Endothelial cell of hepatic sinusoid (primary cell): ENCODE results near the gene ARFGAP1.

ENCODE experiments used
- in situ Hi-C: cut with HindIII; loops from 2 replicates; pipeline ENCODE4 v1.10.0; 2017; ENCODE audit warnings: low sequenced_read_pairs

The ARFGAP1 gene

DNA sequence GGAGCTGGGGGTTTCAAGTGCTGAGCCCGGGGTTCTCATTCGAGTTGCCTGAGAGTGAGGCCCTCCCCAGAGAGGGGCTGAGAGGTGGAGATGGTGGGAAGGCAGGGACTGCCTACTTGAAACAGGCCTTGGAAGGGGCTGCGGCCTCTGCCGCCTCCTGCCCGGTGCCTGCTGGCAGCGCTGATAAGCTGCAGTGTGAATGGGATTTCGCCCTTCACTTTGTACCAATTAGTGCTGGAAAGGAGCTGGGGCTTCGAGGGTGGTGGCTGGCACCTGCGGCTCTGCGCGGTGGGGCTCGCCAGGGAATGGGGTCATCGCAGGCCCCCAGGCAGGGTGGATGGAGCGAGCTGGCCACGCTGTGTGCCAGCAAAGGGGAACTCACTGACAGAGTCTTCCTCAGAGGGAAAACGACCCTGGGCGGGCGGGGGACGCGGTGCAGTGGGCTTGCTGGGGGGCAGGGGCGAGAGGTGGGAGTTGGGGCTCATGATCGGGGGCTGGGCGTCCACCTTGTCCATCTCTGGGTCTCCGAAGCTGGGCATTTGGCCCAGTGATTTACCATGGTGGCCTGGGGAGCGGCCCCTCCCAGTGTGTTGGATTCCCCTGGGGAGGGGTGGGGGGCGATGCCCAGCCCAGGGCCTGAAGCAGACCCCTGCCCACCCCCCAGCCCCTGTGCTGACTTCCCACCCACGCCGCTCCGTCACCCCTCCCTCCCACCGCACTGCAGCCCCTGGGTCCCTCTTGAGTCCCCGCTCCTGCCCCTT lies 43.3 kb downstream of the ARFGAP1 start:
- in situ Hi-C loops: no loop called here

DNA sequence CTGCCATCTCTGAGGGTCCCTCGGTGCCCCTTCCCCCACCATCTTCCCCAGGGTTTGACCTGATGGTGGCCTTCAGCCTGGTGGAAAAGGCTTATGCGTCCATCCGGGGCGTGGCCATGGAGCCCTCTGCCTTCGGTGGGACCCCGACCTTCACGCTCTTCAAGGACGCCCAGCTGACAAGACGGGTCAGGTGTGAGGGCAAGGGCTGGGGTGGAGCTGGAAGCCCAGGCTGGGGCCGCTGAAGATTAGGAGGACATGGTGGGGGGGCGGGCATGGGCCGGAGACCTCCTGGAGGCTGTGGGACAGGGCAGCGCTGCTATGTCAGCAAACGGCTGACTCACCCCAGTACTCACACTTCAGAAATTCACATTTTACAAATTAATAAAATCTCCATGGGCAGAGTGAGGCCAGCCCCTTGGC lies 43.9 kb downstream of the ARFGAP1 start:
- in situ Hi-C loops: no loop called here

DNA sequence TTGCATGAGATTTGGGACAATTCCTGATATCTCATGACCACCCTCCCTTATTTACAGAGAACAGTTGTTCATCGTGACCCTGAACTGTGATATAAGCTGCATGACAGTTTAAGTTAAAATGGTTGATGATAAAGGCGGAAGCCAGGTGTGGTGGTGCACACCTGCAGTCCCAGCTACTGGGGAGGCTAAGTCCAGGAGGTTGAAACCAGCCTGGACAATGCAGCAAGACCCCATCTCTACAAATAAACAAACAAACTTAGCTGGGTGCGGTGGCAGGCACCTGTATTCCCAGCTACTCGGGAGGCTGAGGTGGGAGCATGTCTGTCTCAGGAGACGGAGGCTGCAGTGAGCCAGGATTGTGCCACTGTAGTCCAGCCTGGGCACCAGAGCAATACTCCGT lies 44.4 kb downstream of the ARFGAP1 start:
- in situ Hi-C loops: no loop called here

DNA sequence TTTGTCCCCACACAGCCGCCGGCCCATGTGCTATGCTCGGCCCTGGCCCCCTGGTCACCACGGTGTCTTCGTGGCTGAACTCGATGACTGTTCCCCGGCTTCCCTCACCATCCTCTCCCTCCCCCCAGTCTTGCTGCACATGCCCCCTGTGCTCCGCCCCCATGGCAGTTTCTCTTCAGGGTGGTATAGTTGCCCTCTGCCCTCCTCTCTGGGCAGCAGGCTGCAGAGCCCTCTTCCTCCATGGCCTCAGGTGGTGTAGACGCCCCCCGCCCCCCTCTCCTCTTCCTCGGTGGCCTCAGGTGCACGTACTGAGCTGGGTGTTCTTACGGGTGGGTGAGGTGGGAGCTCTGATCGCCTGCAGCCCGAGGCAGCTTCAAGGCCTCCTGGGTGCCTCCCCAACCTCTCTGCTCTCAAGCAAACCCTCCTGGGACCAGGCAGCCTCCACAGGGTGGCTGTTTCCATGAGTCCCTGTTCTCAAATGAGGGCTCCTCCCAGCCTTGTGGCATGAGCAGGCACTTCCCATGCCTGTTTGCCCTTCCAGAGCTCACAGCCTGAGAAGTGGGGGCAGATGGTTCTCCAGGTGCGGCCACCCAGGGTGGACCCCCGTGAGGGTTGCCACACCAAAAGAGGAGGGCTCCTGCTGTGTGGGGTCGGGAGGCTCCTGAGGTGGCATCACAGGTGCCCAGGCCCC lies 45.1 kb downstream of the ARFGAP1 start:
- in situ Hi-C loops: no loop called here

DNA sequence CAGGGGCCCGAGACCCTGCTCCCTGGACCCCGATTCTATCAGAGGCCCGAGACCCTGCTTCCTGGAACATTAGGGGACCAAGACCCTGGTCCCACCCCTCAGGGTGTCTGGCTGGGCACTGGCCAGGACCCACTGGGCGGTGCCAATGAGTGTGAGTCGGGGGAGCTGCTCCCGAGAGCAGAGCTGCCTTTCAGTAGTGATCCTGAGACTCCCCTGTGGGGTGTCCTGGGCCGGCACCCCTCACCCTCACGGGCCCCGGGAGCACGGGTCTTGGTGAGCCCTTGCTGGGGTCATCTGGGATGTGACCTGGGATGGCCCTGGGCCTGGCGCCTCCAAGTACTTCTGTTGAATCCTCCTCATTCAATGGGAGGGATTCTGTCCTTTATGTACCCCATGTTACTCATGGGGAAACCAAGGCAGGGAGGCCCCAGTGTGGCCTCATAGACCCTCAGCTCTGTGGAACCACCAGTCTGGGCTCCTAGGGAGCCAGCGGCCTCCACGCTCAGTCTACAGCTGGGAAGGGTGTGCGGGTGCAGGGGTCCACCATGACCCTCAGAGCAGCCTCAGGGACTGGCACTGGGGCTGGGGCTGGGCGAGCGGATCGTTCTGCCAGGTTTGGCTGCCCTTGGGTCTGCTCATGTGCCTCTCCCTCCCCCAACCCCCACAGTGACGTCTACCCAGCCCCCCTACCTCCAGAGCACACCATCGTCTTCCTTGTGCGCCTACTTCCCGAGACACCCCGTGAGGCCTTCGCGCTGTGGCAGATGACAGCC lies 46.0 kb downstream of the ARFGAP1 start:
- in situ Hi-C loops: no loop called here

DNA sequence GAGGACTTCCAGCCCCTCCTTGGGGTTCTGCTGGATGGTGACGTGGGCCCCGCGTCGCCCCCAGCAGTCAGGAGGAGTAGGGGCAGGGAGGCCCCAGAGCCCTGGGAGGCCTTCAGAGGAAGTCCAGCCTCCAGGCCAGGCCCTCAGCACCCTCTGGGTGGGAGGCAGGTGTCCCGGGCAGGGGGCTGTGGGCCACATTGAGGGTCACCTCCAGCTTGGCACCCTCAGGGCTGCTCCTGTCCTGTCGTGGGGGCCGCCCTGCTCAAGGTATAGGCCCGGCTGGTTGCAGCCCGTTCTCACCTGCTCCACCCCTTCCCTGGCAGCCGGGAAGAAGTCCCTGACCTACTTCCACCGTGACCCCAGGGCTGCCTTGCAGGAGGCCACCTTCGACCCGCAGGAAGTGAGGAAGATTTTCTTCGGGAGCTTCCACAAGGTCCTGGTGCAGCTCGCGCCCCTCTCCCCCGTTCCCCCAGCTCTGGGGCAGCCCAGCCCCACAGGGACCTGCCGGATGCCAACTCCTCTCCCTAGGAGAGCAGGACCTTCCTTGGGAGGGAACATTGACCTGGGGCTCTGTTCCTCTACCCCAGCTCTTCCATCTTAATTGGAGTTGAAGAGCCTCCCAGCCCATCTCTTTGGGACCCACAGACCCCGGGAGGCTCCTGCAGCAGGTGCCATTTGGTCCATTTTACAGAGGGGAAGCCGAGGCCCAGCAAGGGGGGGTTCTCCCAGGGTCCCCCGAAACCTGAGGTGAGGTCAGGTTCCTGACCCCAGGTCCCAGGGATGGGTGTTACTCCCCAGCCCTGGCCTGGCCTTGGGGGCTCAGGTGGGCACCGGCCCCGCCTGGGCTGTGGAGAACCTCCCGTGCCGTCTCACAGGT lies 46.8 kb downstream of the ARFGAP1 start:
- in situ Hi-C loops: no loop called here

DNA sequence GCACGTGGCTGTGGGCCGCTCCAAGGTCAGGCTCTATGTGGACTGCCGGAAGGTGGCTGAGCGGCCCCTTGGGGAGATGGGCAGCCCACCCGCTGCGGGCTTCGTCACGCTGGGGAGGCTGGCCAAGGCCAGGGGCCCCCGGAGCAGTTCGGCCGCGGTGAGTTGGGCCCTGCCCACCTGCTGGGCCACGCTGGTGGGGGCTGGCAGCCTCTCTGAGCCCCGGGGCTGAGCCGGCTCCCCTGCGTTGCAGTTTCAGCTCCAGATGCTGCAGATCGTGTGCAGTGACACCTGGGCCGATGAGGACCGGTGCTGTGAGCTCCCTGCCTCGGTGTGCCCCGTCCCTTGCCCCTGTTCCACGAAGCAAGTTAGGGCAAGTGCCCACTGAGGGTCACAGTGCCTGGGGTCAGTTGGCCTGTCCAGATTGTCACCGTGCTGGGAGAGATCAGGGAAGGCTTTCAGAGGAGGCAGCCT lies 47.5 kb downstream of the ARFGAP1 start:
- in situ Hi-C loops: no loop called here

DNA sequence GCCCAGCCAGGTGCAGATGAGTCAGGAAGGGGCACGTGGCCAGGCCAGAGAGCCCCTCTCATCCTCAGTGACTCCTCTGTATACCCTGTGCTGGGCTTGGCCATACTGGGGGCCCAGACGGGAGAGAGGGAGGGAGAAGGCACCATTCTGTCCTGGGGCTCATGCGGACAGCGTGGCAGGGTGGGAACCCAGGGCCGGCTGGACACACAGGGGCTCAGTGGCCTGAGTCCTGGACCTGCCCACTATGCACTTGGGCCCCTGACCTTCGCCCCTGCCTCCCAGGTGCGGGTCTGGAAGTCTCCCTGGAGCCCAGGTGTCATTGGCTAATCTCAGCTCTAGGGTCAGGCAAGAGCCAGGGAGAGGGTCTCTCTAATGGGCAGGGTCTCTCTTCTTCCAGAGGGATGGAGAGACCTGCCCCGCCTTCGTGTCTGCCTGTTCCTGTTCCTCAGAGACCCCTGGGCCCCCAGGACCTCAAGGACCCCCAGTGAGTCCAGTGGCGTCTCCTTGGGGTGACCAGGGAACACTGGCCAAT lies 48.1 kb downstream of the ARFGAP1 start:
- in situ Hi-C loops: no loop called here

DNA sequence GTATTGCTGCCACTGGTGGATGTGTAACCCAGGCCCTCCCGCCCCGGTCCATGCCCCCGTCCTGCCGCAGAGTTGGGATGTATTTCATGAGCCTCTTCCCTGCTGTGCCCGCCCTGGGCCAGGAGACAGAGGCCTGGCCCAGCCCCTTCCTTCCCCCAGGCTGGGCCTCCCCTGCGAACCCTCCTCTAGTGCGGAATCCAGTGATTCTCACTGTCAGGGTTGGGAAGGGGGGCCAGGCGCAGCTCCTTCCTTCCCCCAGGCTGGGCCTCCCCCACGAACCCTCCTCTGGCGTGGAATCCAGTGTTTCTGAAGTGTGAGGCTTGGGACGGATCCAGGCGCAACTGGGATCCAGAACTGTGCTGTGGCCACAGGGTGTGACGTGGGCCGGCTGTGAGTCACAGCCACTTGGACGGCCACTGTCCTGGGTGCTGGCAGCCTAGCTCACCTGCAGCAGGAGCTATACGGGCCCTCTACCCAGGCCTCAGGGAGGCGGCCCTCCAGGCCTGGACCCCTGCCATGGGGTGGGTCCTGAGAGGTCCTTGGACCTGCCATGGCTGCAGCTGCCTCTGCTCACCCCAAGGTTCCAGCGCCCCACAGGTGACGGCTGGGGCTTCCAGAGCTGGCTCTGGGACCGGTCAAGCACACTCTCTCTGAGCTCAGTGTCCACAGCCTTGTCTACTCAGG lies 48.7 kb downstream of the ARFGAP1 start:
- in situ Hi-C loops: no loop called here

DNA sequence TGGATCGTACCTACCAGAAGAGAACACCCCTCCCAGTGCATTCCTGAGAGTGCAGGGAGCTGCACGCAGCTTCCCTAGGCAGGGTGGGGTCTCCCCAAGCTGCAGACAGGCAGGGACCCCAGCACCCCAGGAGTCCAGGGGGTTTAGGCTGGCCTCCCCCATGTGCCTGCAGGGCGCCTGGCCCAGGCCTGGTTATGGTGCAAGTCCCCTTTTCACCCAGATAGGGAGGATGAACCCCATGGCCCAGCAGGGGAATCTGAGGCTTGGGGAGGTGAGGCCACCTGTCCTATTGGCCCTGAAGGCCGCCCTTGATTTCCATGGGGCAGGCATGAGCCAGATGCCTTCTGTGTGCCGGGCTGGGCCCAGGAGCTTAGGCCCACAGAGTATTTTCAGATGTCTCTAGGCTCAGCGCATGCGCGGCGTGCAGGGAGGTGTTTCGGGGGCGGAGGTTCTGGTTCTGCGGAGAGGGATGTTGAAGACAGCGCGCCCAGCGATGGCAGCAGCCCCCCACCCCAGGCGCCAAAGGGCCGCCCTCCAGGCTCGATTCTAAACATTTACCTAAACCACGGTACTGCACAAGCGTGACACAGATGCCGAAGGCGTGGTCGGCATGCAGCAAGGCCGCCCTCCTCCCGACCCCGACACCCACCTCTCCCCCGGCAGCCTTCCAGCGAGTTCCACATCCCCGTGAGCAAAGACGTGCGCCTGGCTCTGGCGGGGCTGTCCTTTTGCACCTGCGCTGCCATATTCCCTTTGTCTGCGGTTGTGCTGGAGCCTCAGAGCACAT lies 49.7 kb downstream of the ARFGAP1 start:
- in situ Hi-C loops: no loop called here

DNA sequence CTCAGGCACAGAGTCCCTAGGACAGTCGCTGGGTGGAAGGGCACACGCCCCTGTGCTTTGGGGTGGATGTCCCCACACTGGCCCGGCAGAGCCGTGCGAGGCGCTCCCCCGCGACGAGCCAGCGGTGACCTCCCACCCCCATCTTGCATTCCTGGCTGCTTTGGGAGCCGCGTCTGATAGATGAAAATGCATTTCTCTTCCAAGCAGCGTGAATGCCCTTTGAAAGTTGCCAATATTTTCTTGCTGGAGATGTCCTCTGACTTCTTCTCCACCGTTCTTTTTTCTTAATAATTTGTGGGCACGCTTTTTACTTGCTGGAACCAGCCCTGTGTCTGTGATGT lies 50.3 kb downstream of the ARFGAP1 start:
- in situ Hi-C loops: no loop called here

DNA sequence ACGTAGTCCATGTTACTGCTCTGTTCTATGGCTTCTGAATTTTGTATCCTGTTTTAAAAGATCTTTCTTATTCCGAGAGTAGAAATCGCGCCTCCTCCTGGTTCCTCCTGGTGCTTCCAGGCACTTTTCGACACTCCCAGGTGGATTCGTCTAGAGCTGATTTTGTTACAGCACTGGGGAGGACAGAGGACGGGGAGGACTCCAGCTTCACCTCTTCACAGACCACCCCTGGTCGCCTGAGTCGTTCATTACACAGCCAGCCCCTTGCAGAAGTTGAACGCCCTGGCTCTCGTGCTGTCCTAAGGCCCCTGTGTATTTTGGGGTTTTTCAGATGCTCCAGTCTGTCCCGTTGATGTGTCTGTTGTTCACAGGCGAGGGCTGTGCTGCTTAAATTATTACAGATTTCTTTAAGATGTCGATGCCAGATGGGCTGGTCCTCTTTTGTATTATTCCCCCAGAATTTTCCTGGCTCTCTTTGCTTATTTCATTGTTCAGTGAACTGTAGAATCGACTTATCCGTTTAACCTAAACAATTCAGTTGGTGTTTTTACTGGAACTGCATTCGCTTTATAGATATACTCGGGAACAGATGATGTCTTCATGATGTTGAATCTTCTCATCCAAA lies 50.9 kb downstream of the ARFGAP1 start:
- in situ Hi-C loops: no loop called here

DNA sequence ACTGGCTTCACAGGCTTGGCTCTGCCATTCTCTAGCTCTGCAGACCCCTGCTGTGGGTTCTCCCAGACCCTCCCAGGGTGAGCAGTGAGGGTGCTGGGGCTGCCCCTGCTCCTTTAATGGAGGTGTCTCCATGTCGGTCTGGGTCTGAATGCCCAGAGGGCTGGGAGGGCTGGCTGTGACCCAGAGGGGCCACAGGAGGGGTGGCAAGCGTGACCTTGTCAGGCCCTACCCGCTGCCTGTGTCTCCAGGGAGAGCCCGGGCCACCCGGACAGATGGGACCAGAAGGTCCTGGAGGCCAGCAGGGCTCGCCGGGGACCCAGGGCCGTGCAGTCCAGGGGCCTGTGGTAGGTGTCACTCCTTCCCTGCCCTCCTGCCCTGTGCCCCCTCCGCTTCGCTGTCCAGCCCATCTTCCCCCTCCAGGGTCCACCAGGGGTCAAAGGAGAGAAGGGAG lies 52.4 kb downstream of the ARFGAP1 start:
- in situ Hi-C loops: no loop called here

DNA sequence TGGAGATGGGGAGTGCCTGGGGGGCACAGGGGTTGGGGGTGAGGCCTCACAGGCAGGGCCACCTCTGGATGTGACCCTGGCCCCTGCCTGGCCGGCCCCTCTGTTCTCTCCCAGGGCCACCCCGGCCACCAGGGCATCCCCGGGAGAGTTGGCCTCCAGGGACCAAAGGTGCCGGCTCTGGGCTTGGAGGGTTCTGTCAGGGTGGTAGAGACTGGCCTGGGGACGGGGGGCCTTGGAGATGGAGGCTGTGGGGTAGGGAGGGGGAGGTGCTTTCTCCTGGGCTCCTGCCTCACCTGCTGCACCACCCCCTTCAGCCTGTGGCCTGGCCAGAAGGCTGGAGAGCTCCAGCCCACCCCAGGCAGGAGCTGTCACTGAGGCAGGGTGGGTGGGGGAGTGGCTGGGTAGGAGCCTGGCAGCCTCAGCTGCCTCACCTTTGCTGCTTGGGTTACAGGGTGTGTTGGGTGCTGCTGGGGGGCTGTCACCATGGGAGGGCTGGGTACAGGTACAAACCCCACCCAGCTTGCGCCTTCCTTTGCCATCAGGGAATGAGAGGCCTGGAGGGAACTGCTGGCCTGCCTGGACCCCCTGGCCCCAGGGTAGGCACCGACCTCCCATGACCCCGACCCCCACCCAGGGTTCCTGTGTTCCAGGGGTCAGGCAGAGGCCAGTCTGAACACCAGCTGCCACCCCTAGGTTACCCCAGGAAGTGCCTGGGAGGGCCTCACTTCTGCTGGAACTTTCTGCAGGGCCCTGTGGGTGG lies 53.1 kb downstream of the ARFGAP1 start:
- in situ Hi-C loops: no loop called here

DNA sequence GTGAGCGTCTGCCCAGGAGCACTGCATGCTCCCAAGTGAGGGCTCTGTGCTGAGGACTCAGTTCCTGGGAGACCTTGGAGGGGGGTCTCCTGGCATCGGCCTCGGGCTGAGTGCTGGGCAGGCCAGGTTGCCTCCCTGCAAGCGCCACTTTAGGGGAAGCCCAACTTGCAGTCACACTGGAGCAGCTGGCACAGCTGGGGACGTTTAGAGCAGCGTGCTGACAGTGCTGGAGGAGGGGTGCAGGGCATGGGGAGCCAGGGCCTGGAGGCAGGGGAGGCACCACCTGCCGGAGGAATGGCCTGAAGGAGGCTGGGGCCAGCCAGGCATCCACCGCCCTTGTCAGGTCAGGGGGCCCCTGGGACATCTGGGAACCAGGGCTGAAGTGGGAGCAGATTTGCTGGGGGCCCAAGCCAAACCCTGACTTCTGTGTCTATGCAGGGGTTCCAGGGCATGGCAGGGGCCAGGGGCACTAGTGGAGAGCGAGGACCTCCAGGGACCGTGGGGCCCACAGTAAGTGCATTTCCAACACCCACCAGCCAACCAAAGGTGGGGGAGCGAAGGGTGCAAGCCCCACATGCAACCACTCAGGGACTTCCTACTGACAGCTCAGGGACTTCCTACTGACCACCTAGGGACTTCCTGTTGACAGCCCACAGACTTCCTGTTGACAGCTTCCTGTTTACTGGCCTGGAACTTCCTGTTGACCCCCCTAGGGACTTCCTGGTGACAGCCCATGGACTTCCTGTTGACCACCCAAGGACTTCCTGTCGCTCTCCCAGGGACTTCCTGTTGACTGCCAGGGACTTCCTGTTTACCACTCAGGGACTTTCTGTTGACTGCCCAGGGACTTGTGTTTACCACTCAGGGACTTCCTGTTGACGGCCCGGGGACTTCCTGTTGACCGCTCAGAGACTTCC lies 54.0 kb downstream of the ARFGAP1 start:
- in situ Hi-C loops: no loop called here

DNA sequence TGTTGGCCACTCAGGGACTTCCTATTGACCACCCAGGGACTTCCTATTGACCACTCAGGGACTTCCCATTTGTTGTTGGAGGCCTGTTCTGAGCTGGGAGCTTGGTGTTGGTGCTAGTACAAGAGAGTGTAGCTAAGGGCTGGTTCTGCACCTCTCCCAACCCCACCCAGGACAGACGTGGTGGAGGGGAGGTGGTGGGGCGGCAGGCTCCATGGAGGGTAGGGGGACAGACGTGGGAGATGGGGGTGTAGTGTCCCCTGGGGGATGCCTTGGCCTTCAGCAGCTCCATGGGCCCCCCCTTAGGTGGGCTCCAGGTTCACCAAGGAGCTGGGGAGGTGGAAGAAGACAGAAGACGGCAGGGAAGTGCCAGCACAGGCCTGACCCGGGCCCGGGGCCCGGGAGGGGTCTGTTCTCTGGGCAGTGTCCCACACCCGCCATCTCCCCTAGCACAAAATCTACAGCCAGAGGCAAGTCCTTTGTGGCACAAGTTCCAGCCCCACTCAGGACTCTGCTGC lies 54.7 kb downstream of the ARFGAP1 start:
- in situ Hi-C loops: no loop called here
